Fibroblast of lung (primary cell): ENCODE data around the gene HNRNPF. TPM values are rescaled to one million over a fixed set of nuclear protein-coding genes. Genes with fewer than 3 reads are reported as not detected.
A peak's percentile ranks its signal among the peaks of the same experiment; 100 is the strongest.

ENCODE experiments used
- DNase-seq, 2 donors: peaks; one replicate each; pipeline versions ENCODE4 v3.0.0 to v3.0.0-alpha.2; 2010; ENCODE audit warnings: low read depth in 2 of 2
- H2AFZ ChIP-seq: 2 replicates; pipeline ENCODE4 v1.5.1; 2012; ENCODE audit warnings: low read length, control low read depth, inconsistent platforms
- H3K27ac ChIP-seq: 2 replicates; pipeline ENCODE4 v1.5.1; 2011; ENCODE audit warnings: low read length, control low read depth; ENCODE audit not compliant: insufficient read depth
- H3K27me3 ChIP-seq: 2 replicates; pipeline ENCODE4 v1.5.1; 2011; ENCODE audit warnings: mild to moderate bottlenecking, low read length; ENCODE audit not compliant: control insufficient read depth, insufficient read depth
- H3K36me3 ChIP-seq: 2 replicates; pipeline ENCODE4 v1.5.1; 2011; ENCODE audit warnings: low read length; ENCODE audit not compliant: control insufficient read depth, insufficient read depth
- H3K4me1 ChIP-seq: 2 replicates; pipeline ENCODE4 v1.5.1; 2011; ENCODE audit warnings: low read length; ENCODE audit not compliant: control insufficient read depth, insufficient read depth; ENCODE audit errors: extremely low read depth
- H3K4me2 ChIP-seq: 2 replicates; pipeline ENCODE4 v1.5.1; 2011; ENCODE audit warnings: low read length, control low read depth; ENCODE audit not compliant: insufficient read depth; ENCODE audit errors: extremely low read depth
- H3K4me3 ChIP-seq, 4 experiments: fragments of 200-600 bp in 1 of 4; sonication (generic) in 1 of 4; replicated peaks in 1 of 4; 2 replicates each; pipeline ENCODE4 v1.5.1; 2011 to 2016; ENCODE audit warnings: low read length in 4 of 4, low read depth in 3 of 4, mild to moderate bottlenecking in 3 of 4, control low read depth in 2 of 4, inconsistent platforms in 1 of 4, mixed read lengths in 1 of 4; ENCODE audit not compliant: insufficient read depth in 1 of 4; ENCODE audit errors: control extremely low read depth in 1 of 4
- H3K79me2 ChIP-seq: 2 replicates; pipeline ENCODE4 v1.5.1; 2012; ENCODE audit warnings: mild to moderate bottlenecking, low read length, inconsistent platforms; ENCODE audit not compliant: control insufficient read depth, insufficient read depth
- H3K9ac ChIP-seq: 2 replicates; pipeline ENCODE4 v1.5.1; 2011; ENCODE audit warnings: mild to moderate bottlenecking, low read length, control low read depth; ENCODE audit not compliant: insufficient read depth
- H3K9me3 ChIP-seq: 2 replicates; pipeline ENCODE4 v1.5.1; 2012; ENCODE audit warnings: low read depth, low read length; ENCODE audit not compliant: control insufficient read depth, insufficient read depth
- H4K20me1 ChIP-seq: 2 replicates; pipeline ENCODE4 v1.5.1; 2011; ENCODE audit warnings: low read length; ENCODE audit not compliant: control insufficient read depth, insufficient read depth; ENCODE audit errors: extremely low read depth
- EZH2 ChIP-seq: IDR thresholded peaks from 2 replicates; pipeline ENCODE4 v1.5.1; 2012; ENCODE audit warnings: low read length, control low read depth, mild to moderate bottlenecking; ENCODE audit errors: missing control alignments
- polyA plus RNA-seq, 2 donors: library from polyadenylated mRNA; depleted of rRNA in 1 of 2; stranded (reverse) in 1 of 2; unstranded in 1 of 2; fragments of >200 nt; gene quantifications; 2 replicates each; pipeline ENCODE4 v1.2.1, GENCODE V29; 2011 to 2012; ENCODE audit warnings: missing spikeins in 1 of 2
- total RNA-seq: library from RNA; depleted of rRNA; stranded (reverse); fragments of >200 nt; gene quantifications from 2 replicates; pipeline ENCODE4 v1.2.1, GENCODE V29; 2014
- TF ChIP-seq, protein P1 (sequence below), 2 donors: IDR thresholded peaks in 1 of 2; conservative IDR thresholded peaks in 1 of 2; 1 replicate in 1 of 2; 2 replicates in 1 of 2; pipeline ENCODE4 v1.5.1; 2011 to 2012; ENCODE audit warnings: low read length in 2 of 2, control low read depth in 1 of 2, inconsistent platforms in 1 of 2, low read depth in 1 of 2, mild to moderate bottlenecking in 1 of 2

The HNRNPF gene
- total and polyA plus RNA-seq, 2 donors (not counting 1 experiment from before 2014, with no cell fraction given): 203 to 217 TPM

DNA sequence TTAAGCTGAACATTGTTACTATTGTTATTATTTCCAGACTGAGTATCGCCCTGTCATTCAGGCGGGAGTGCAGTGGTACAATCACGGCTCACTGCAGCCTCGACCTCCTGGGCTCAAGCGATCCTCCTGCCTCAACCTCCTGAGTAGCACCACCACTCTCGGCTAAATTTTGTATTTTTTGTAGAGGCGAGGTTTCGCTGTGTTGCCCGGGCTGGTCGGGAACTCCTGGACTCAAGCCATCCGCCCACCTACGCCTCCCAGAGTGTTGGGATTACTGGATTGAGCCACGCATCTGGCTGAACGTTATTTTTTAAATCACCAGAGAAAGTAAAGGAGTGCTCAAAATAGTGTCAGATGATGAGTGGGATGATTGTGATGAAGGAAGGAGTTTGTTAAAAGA lies 1.4 kb upstream of the HNRNPF start:
- H2AFZ ChIP-seq: no peak overlapping the region
- no peaks in the 10 kb centered on the region for H4K20me1 ChIP-seq
- peaks cover 3% of the 10 kb centered on the region for H3K4me1 ChIP-seq
- peak overlapping the region; percentile 100 for H3K27ac ChIP-seq
- H3K4me3 ChIP-seq: no peak overlapping the region
- H3K9me3 ChIP-seq: no peaks in the 10 kb centered on the region
- H3K9ac ChIP-seq: no peak overlapping the region
- H3K36me3 ChIP-seq: no peaks in the 10 kb centered on the region
- H3K79me2 ChIP-seq: peaks cover 32% of the 10 kb centered on the region
- no peaks in the 10 kb centered on the region for H3K27me3 ChIP-seq
- H3K4me2 ChIP-seq: peak overlapping the region; percentile 44
- no peak for DNase-seq
- no peak for TF ChIP-seq EZH2
- TF ChIP-seq, protein P1, sequence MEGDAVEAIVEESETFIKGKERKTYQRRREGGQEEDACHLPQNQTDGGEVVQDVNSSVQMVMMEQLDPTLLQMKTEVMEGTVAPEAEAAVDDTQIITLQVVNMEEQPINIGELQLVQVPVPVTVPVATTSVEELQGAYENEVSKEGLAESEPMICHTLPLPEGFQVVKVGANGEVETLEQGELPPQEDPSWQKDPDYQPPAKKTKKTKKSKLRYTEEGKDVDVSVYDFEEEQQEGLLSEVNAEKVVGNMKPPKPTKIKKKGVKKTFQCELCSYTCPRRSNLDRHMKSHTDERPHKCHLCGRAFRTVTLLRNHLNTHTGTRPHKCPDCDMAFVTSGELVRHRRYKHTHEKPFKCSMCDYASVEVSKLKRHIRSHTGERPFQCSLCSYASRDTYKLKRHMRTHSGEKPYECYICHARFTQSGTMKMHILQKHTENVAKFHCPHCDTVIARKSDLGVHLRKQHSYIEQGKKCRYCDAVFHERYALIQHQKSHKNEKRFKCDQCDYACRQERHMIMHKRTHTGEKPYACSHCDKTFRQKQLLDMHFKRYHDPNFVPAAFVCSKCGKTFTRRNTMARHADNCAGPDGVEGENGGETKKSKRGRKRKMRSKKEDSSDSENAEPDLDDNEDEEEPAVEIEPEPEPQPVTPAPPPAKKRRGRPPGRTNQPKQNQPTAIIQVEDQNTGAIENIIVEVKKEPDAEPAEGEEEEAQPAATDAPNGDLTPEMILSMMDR (conservative IDR thresholded peaks at IDR 0.05 in 1 of 2, IDR thresholded peaks at IDR 0.05 in 1 of 2; ENCODE audit: low read depth in 1 of 2, low read length in 2 of 2): no peak

DNA sequence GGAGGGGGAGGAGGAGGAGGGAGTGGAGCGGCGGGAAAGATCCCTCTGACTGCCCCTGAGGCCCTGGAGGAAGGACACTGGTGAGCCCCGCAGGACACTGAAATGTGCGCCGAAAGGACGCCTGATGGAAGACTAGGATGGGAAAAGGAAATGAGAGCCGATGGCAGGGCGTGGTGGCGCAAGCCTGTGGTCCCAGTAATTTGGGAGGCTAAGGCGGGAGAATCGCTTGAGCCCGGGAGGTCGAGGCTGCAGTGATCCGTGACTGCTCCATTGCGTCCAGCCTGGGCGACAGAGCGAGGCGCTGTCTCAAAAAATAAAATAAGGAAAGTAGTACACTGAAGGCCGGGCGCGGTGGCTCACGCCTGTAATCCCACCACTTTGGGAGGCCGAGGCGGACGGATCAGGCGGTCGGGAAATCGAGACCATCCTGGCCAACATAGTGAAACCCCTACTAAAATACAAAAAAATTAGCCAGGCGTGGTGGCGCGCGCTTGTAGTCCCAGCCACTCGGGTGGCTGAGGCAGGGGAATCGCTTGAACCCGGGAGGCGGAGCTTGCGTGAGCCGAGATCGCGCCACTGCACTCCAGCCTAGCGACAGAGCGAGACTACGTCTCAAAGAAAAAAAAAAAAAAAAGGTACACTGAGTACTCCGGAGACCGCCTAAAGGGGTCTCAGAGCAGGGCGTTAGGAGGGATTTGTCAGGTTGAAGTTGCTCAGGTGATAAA lies 561 bp upstream of the HNRNPF start:
- Histone ChIP-seq H3K9me3 (no peaks in the 10 kb centered on the region), H3K4me2 (peak overlapping the region; percentile 98), H3K4me3 (peak overlapping the region; percentile 60 to 85 (median 79)), H3K27me3 (no peaks in the 10 kb centered on the region), H3K9ac (peak overlapping the region; percentile 79), H3K4me1 (peaks cover 3% of the 10 kb centered on the region), H4K20me1 (no peaks in the 10 kb centered on the region), H2AFZ (peak overlapping the region; percentile 89), H3K79me2 (peaks cover 40% of the 10 kb centered on the region), H3K36me3 (no peaks in the 10 kb centered on the region), H3K27ac (peak overlapping the region; percentile 100)
- no peak for TF ChIP-seq EZH2
- TF ChIP-seq, protein P1 (conservative IDR thresholded peaks at IDR 0.05 in 1 of 2, IDR thresholded peaks at IDR 0.05 in 1 of 2; ENCODE audit: low read depth in 1 of 2, low read length in 2 of 2): no peak
- DNase-seq: no peak

DNA sequence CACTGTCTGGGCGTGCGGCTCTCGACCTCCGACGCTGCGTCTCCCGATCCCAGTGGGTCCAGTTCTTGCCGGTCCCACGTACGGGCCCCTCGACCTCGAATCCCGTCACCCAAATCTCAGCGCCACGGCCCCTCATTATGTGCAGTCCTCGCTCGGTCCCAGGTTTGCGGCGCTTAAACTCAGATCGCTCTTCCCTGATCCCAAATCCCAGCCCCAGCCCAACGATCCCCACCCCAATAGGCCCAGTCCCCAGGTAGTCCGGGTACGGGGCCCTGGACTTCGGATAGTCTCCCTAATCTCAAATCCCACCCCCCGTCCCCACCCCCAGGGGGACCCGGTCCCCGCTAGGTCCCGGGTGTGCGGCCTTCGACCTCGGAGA lies 666 bp downstream of the HNRNPF start:
- Histone ChIP-seq H3K27ac (peak overlapping the region; percentile 100), H3K4me1 (peaks cover 3% of the 10 kb centered on the region), H3K9me3 (no peaks in the 10 kb centered on the region), H2AFZ (no peak overlapping the region), H3K9ac (peak overlapping the region; percentile 99), H3K4me3 (peak overlapping the region; percentile 84 to 98 (median 88)), H4K20me1 (no peaks in the 10 kb centered on the region), H3K36me3 (no peaks in the 10 kb centered on the region), H3K27me3 (no peaks in the 10 kb centered on the region), H3K4me2 (peak overlapping the region; percentile 88), H3K79me2 (peaks cover 53% of the 10 kb centered on the region)
- no peak for DNase-seq
- TF ChIP-seq EZH2: no peak
- TF ChIP-seq, protein P1 (conservative IDR thresholded peaks at IDR 0.05 in 1 of 2, IDR thresholded peaks at IDR 0.05 in 1 of 2; ENCODE audit: low read depth in 1 of 2, low read length in 2 of 2): no peak
